Spinal cord (tissue), 10 donors: ENCODE data around the gene KCNA3. TPM values are rescaled to one million over a fixed set of nuclear protein-coding genes. Genes with fewer than 3 reads are reported as not detected.
A peak's percentile ranks its signal among the peaks of the same experiment; 100 is the strongest.

Experiments used
- DNase-seq, 6 donors: peaks; one replicate each; pipeline versions ENCODE4 v3.0.0 to v3.0.0-alpha.2; 2013 to 2015; ENCODE audit warnings: low spot score in 6 of 6, low read depth in 4 of 6
- H3K27ac ChIP-seq: one replicate; pipeline ENCODE4 v1.5.1; 2013; ENCODE audit warnings: low read depth, low read length, control low read depth
- H3K27me3 ChIP-seq: one replicate; pipeline ENCODE4 v1.6.1; 2013; ENCODE audit warnings: low read length; ENCODE audit not compliant: control insufficient read depth, insufficient read depth
- H3K36me3 ChIP-seq: one replicate; pipeline ENCODE4 v1.6.1; 2013; ENCODE audit warnings: low read length; ENCODE audit not compliant: control insufficient read depth, insufficient read depth
- H3K4me1 ChIP-seq: one replicate; pipeline ENCODE4 v1.6.1; 2013; ENCODE audit warnings: low read length; ENCODE audit not compliant: control insufficient read depth, insufficient read depth
- H3K4me3 ChIP-seq: one replicate; pipeline ENCODE4 v1.5.1; 2013; ENCODE audit warnings: low read depth, low read length, control low read depth
- H3K9me3 ChIP-seq: one replicate; pipeline ENCODE4 v1.6.1; 2013; ENCODE audit warnings: low read length; ENCODE audit not compliant: control insufficient read depth, insufficient read depth
- WGBS: methylation state at CpG from one replicate; pipeline ENCODE4 v1.1.5; 2013; ENCODE audit warnings: missing lambda C conversion rate; ENCODE audit not compliant: insufficient coverage; 5-methylcytosine and 5-hydroxymethylcytosine counted together
- polyA plus RNA-seq, 2 donors: library from polyadenylated mRNA; unstranded; fragments of 120-200 nt; gene quantifications; one replicate each; pipeline ENCODE4 v1.2.1, GENCODE V29; 2013; ENCODE audit not compliant: insufficient read length in 2 of 2
- total RNA-seq, 2 donors: library from RNA; depleted of rRNA in 1 of 2; stranded (reverse); fragments of 120-200 nt in 1 of 2; fragments of >200 nt in 1 of 2; gene quantifications; one replicate each; pipeline versions ENCODE4 v1.2.3 to v1.2.4, GENCODE V29; 2013 to 2014
- donor health status: healthy.

KCNA3 gene
- total and polyA plus RNA-seq, 4 donors: 2.3 to 11.5 (median 4.4) TPM

DNA sequence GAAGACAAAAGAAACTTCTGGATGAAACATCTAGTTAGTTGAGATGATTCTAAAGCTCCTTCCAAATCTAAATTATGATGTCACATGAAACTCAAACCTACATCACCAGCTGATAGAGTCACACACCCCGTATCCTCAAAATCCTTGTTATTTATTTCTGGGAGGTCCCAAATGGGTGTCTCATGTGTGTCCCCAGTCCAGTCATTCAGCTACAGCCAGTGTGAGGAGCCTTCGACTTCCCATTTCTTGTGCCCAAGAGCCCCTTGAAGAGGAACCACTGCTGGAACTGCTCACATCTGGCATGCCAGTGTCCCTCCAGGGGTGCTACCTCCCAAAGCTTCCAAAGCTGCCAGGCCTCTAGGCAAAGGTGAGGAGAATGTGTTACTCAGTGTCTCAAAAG lies 32.5 kb upstream of the KCNA3 start:
- Histone ChIP-seq H3K36me3 (no peaks in the 10 kb centered on the region), H3K4me1 (peaks cover 3% of the 10 kb centered on the region), H3K27me3 (no peaks in the 10 kb centered on the region), H3K9me3 (no peaks in the 10 kb centered on the region), H3K4me3 (no peak overlapping the region), H3K27ac (no peak overlapping the region)
- DNase-seq: no peak
- whole genome bisulfite sequencing: 92% methylated on average over 2 of the region's 2 CpGs

DNA sequence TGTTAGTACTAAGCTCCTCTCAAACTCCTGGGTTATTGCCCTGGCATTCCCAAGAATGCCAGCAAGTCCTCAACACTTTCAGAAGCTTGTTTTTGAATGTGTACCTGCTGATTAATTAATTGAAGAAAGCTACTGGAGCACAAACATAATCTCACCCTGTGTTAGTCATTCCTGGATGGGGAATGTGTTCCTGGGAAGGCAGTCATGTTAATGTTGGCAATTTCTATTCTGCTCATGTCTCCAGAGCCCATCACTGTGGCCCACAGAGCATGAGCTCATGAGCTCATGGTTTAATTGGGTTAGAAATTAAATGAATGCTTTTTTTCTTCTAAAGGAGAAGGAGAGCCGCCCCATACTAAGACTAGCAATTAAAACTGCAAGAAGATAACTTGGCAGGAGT lies 31.9 kb upstream of the KCNA3 start:
- H3K4me3 ChIP-seq: no peak overlapping the region
- H3K27ac ChIP-seq: no peak overlapping the region
- no peaks in the 10 kb centered on the region for H3K27me3 ChIP-seq
- H3K9me3 ChIP-seq: no peaks in the 10 kb centered on the region
- H3K36me3 ChIP-seq: no peaks in the 10 kb centered on the region
- no CpG with 5 or more reads among the region's 1 CpG for WGBS
- peak in 5 of 6 donors; percentile 15 to 93 (median 38) for DNase-seq
- peaks cover 3% of the 10 kb centered on the region for H3K4me1 ChIP-seq

- Histone ChIP-seq H3K27ac (no peak overlapping the region), H3K36me3 (no peaks in the 10 kb centered on the region), H3K9me3 (peaks cover 3% of the 10 kb centered on the region), H3K4me1 (peaks cover 1% of the 10 kb centered on the region), H3K4me3 (no peak overlapping the region), H3K27me3 (no peaks in the 10 kb centered on the region)
- DNase-seq: no peak
- WGBS: no CpG with 5 or more reads among the region's 1 CpG
These were observed 27.5 kb upstream of the KCNA3 start for GRCh38 chr1:110702260-110702659.

- H3K4me3 ChIP-seq: no peak overlapping the region
- DNase-seq: no peak
- H3K36me3 ChIP-seq: no peaks in the 10 kb centered on the region
- peaks cover 3% of the 10 kb centered on the region for H3K9me3 ChIP-seq
- no peaks in the 10 kb centered on the region for H3K4me1 ChIP-seq
- WGBS: 56% methylated on average over 2 of the region's 2 CpGs
- no peak overlapping the region for H3K27ac ChIP-seq
- H3K27me3 ChIP-seq: no peaks in the 10 kb centered on the region
These were observed 26.0 kb upstream of the KCNA3 start for GRCh38 chr1:110700767-110701166.

GRCh38 chr1:110697606-110698005 lies 22.9 kb upstream of the KCNA3 start:
- H3K27ac ChIP-seq: no peak overlapping the region
- DNase-seq: no peak
- no CpG with 5 or more reads among the region's 4 CpGs for WGBS
- H3K4me3 ChIP-seq: no peak overlapping the region
- H3K9me3 ChIP-seq: peaks cover 3% of the 10 kb centered on the region
- no peaks in the 10 kb centered on the region for H3K36me3 ChIP-seq
- no peaks in the 10 kb centered on the region for H3K4me1 ChIP-seq
- no peaks in the 10 kb centered on the region for H3K27me3 ChIP-seq

DNA sequence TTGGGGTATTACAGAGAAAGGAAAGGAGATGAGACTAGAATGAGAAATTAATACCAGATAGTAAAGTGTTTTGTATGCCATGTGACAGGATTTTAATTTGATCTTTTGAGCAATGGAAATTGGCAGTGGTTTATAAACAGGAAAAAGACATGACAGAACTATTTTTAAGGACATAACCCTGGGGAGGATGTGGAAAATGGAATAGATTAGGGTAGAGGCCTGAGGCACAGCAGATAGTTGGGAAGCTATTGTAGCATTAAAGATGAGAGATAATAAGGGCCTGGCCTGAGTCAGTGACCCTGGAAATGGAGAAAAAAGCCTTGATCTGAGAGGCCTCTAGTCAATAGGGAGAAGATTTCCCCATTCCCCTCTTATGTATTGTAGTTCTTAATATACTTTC lies 22.1 kb upstream of the KCNA3 start:
- H3K4me3 ChIP-seq: no peak overlapping the region
- H3K27ac ChIP-seq: no peak overlapping the region
- H3K4me1 ChIP-seq: no peaks in the 10 kb centered on the region
- no peak for DNase-seq
- H3K27me3 ChIP-seq: no peaks in the 10 kb centered on the region
- peaks cover 3% of the 10 kb centered on the region for H3K9me3 ChIP-seq
- no peaks in the 10 kb centered on the region for H3K36me3 ChIP-seq

- 100% methylated on average over 1 of the region's 4 CpGs for WGBS
- H3K4me1 ChIP-seq: no peaks in the 10 kb centered on the region
These were observed 16.1 kb upstream of the KCNA3 start for GRCh38 chr1:110690709-110691365.

GRCh38 chr1:110689868-110690267 lies 15.1 kb upstream of the KCNA3 start:
- Histone ChIP-seq H3K36me3 (no peaks in the 10 kb centered on the region), H3K27me3 (no peaks in the 10 kb centered on the region), H3K4me3 (no peak overlapping the region), H3K4me1 (no peaks in the 10 kb centered on the region), H3K27ac (no peak overlapping the region), H3K9me3 (no peaks in the 10 kb centered on the region)
- no peak for DNase-seq

More at GRCh38 chr1:110690709-110691365, 16.1 kb upstream of the KCNA3 start:
- Histone ChIP-seq H3K9me3 (no peaks in the 10 kb centered on the region), H3K27ac (no peak overlapping the region), H3K36me3 (no peaks in the 10 kb centered on the region), H3K4me3 (no peak overlapping the region), H3K27me3 (no peaks in the 10 kb centered on the region)
- no peak for DNase-seq

- H3K4me1 ChIP-seq: no peaks in the 10 kb centered on the region
- H3K9me3 ChIP-seq: no peaks in the 10 kb centered on the region
- no peak for DNase-seq
- WGBS: 33% methylated on average over 1 of the region's 3 CpGs
- no peak overlapping the region for H3K27ac ChIP-seq
- H3K36me3 ChIP-seq: no peaks in the 10 kb centered on the region
- no peaks in the 10 kb centered on the region for H3K27me3 ChIP-seq
- H3K4me3 ChIP-seq: no peak overlapping the region
These were observed 13.8 kb upstream of the KCNA3 start for GRCh38 chr1:110688514-110688913.

DNA sequence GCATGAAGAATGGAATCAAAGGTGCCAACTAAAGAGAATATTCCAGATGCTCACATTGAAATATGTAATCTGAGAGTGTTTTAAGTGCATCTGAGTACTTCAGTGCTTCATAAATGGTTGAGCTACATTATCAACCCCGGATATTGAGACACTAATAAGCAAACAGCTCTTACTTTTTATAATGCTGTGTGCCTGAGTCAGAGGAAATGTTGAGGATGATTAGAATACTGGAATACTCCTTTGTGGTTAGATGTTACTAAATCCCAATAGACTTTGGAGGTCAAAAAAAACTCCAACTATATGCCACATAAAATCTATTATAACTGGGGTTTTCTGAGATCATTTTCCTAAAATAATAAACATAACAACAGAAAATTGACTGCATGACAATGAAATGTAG lies 12.5 kb upstream of the KCNA3 start:
- no peaks in the 10 kb centered on the region for H3K36me3 ChIP-seq
- no peaks in the 10 kb centered on the region for H3K4me1 ChIP-seq
- no peaks in the 10 kb centered on the region for H3K27me3 ChIP-seq
- peak in 1 of 6 donors; percentile 78 for DNase-seq
- H3K9me3 ChIP-seq: no peaks in the 10 kb centered on the region
- H3K27ac ChIP-seq: no peak overlapping the region
- WGBS: no CpG with 5 or more reads among the region's 1 CpG
- H3K4me3 ChIP-seq: no peak overlapping the region
